HCT116 (cell line): ENCODE measurements around the gene SMCO1. TPM values are rescaled to one million over a fixed set of nuclear protein-coding genes. Genes with fewer than 3 reads are reported as not detected.

Experiments
- ATAC-seq: fragments of 200-7000 bp; cut with Tn5 transposase; 2 replicates; pipeline ENCODE4 v1.9.1; 2020; ENCODE audit warnings: mild to moderate bottlenecking, moderate library complexity
- BruUV-seq: library from RNA; stranded (reverse); fragments of 400-500 nt; replicated peaks from 2 replicates; lab custom pipeline; 2021; lab: Mats Ljungman, UMichigan
- CTCF ChIA-PET: fragments of 300-600 bp; sonication (Branson Sonifier 250); formaldehyde crosslinking; loops from one replicate; lab custom pipeline; 2021; ENCODE audit warnings: antibody characterized with exemption; lab: Charles Lee
- POLR2A ChIA-PET: fragments of 300-600, 350-600 bp; sonication (Branson Sonifier 250); formaldehyde crosslinking; loops from one replicate; lab custom pipeline; 2021; ENCODE audit warnings: antibody characterized with exemption; lab: Charles Lee
- RAD21 ChIA-PET, 2 experiments: fragments of 300-600 bp; sonication (Branson Sonifier 250); formaldehyde crosslinking; loops; one replicate each; lab custom pipeline; 2023; ENCODE audit warnings: low total read pairs in 2 of 2; ENCODE audit not compliant: uncharacterized antibody in 2 of 2, unreplicated experiment in 2 of 2, low non-redundant PET in 1 of 2; lab: Charles Lee
- DNase-seq: peaks from one replicate; pipeline ENCODE4 v3.0.0-alpha.2; 2010; ENCODE audit warnings: low read depth, low spot score
- H2AFZ ChIP-seq: fragments of 200-600 bp; shearing (Covaris generic), sonication (generic); 2 replicates; pipeline ENCODE4 v1.6.1; 2017; ENCODE audit warnings: low read depth, mixed run types, mixed read lengths, antibody characterized with exemption, low read length; ENCODE audit not compliant: poor library complexity, severe bottlenecking
- H3K27ac ChIP-seq: 2 replicates; pipeline ENCODE4 v1.5.1; 2012; ENCODE audit warnings: low read depth, low read length
- H3K27me3 ChIP-seq: fragments of 200-600 bp; sonication (generic); 2 replicates; pipeline ENCODE4 v1.6.1; 2016; ENCODE audit warnings: mixed run types, low read length, mixed read lengths; ENCODE audit not compliant: insufficient read depth
- H3K36me3 ChIP-seq, 2 experiments: fragments of 200-500 bp in 1 of 2; fragments of 200-600 bp in 1 of 2; sonication (Bioruptor generic) in 1 of 2; sonication (generic) in 1 of 2; 2 replicates each; pipeline versions ENCODE4 v1.5.1 to v1.6.1; 2014 to 2016; ENCODE audit warnings: low read length in 2 of 2, inconsistent platforms in 1 of 2, mixed read lengths in 1 of 2, mixed run types in 1 of 2; ENCODE audit not compliant: insufficient read depth in 2 of 2, control insufficient read depth in 1 of 2
- H3K4me1 ChIP-seq, 2 experiments: fragments of 200-600 bp in 1 of 2; sonication (generic) in 1 of 2; 2 replicates each; pipeline versions ENCODE4 v1.5.1 to v1.6.1; 2012 to 2017; ENCODE audit warnings: low read length in 2 of 2, inconsistent platforms in 1 of 2, mild to moderate bottlenecking in 1 of 2, mixed read lengths in 1 of 2, mixed run types in 1 of 2, moderate library complexity in 1 of 2; ENCODE audit not compliant: insufficient read depth in 2 of 2, control insufficient read depth in 1 of 2
- H3K4me2 ChIP-seq: fragments of 200-600 bp; sonication (generic); 2 replicates; pipeline ENCODE4 v1.6.1; 2017; ENCODE audit warnings: mixed run types, low read length, mixed read lengths
- H3K4me3 ChIP-seq, 2 experiments: fragments of 200-600 bp in 1 of 2; sonication (generic) in 1 of 2; replicated peaks in 1 of 2; 2 replicates each; pipeline ENCODE4 v1.5.1; 2011 to 2016; ENCODE audit warnings: low read length in 2 of 2, control low read depth in 1 of 2, low read depth in 1 of 2, mild to moderate bottlenecking in 1 of 2, mixed read lengths in 1 of 2, mixed run types in 1 of 2
- H3K79me2 ChIP-seq: fragments of 200-600 bp; sonication (generic); 2 replicates; pipeline ENCODE4 v1.6.1; 2017; ENCODE audit warnings: mild to moderate bottlenecking, mixed run types, low read length, moderate library complexity, mixed read lengths; ENCODE audit not compliant: insufficient read depth
- H3K9ac ChIP-seq: fragments of 200-600 bp; sonication (generic); 2 replicates; pipeline ENCODE4 v1.6.1; 2016; ENCODE audit warnings: low read length, mixed read lengths
- H3K9me2 ChIP-seq: fragments of 200-600 bp; sonication (generic), shearing (Covaris generic); 2 replicates; pipeline ENCODE4 v1.6.1; 2017; ENCODE audit warnings: mixed run types, mild to moderate bottlenecking, moderate library complexity; ENCODE audit not compliant: insufficient read depth
- H3K9me3 ChIP-seq, 2 experiments: fragments of 200-500 bp in 1 of 2; fragments of 200-600 bp in 1 of 2; sonication (Bioruptor generic) in 1 of 2; sonication (generic) in 1 of 2; 2 replicates each; pipeline ENCODE4 v1.6.1; 2014 to 2017; ENCODE audit warnings: low read length in 2 of 2, mixed read lengths in 2 of 2, inconsistent platforms in 1 of 2, low read depth in 1 of 2, mild to moderate bottlenecking in 1 of 2, mixed run types in 1 of 2, moderate library complexity in 1 of 2; ENCODE audit not compliant: control insufficient read depth in 1 of 2, insufficient read depth in 1 of 2
- H4K20me1 ChIP-seq: fragments of 200-600 bp; sonication (generic), shearing (Covaris generic); 2 replicates; pipeline ENCODE4 v1.6.1; 2017; ENCODE audit warnings: mixed run types, mild to moderate bottlenecking, moderate library complexity; ENCODE audit not compliant: insufficient read depth
- CEBPB ChIP-seq: IDR thresholded peaks from 2 replicates; pipeline ENCODE4 v1.6.1; 2012; ENCODE audit warnings: low read depth
- EGR1 ChIP-seq: IDR thresholded peaks from 2 replicates; pipeline ENCODE4 v1.6.1; 2012; ENCODE audit warnings: low read depth
- ELF1 ChIP-seq: IDR thresholded peaks from 2 replicates; pipeline ENCODE4 v1.6.1; 2012; ENCODE audit warnings: low read depth, borderline replicate concordance
- EZH2 ChIP-seq: fragments of 200-600 bp; sonication (generic); IDR thresholded peaks from 2 replicates; pipeline ENCODE4 v1.6.1; 2017; ENCODE audit warnings: antibody characterized with exemption, mixed run types
- EZH2phosphoT487 ChIP-seq: fragments of 200-600 bp; IDR thresholded peaks from 2 replicates; pipeline ENCODE4 v1.6.1; 2018; ENCODE audit warnings: antibody characterized with exemption, borderline replicate concordance
- ZNF274 ChIP-seq: fragments of 200-500 bp; sonication (Bioruptor generic); IDR thresholded peaks from 2 replicates; pipeline ENCODE4 v1.6.1; 2014; ENCODE audit warnings: mild to moderate bottlenecking, low read depth, low read length, inconsistent platforms
- intact Hi-C: fragments of 100-400 bp; cut with micrococcal nuclease; formaldehyde crosslinking; loops from 2 replicates; pipeline ENCODE4 v1.10.0; 2022
- total RNA-seq: library from RNA; stranded (reverse); gene quantifications from one replicate; pipeline ENCODE4 v1.2.1, GENCODE V29; 2021; ENCODE audit not compliant: unreplicated experiment
- TF ChIP-seq, protein P1 (sequence below): IDR thresholded peaks from 2 replicates; pipeline ENCODE4 v1.6.1; 2011; ENCODE audit warnings: mild to moderate bottlenecking, low read length, moderate library complexity; ENCODE audit not compliant: insufficient replicate concordance; ENCODE audit errors: extremely low read depth

The SMCO1 gene
- total RNA-seq, 1 experiment from 2014 or later: not detected

DNA sequence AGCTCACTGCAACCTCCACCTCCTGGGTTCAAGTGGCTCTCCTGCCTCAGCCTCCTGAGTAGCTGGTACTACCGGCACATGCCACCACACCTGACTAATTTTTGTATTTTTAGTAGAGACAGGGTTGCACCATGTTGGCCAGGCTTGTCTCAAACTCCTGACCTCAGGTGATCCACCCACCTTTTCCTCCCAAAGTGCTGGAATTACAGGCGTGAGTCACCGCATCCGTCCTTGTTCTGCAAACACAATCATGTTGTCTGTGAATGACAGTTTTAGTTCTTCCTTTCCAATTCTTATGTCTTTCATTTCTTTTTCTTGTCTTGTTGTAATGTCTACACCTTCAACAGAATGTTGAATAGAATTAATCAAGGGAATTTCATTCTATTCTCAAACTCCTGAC lies 16.3 kb upstream of the SMCO1 start:
- POLR2A ChIA-PET: no interaction called here
- no peak overlapping the region for H3K9ac ChIP-seq
- H3K4me3 ChIP-seq: no peak overlapping the region
- peaks cover 5 to 27% of the 10 kb centered on the region in 2 experiments; a peak in 3 of 4 replicates for H3K4me1 ChIP-seq
- intact Hi-C loops: no loop called here
- TF ChIP-seq ELF1 (no peak), EGR1 (peak; percentile 65), ZNF274 (no peak), CEBPB (0 out of 2 replicates have a peak, but pooled peaks have one; percentile 14), EZH2 (no peak), EZH2phosphoT487 (no peak)
- TF ChIP-seq, protein P1, sequence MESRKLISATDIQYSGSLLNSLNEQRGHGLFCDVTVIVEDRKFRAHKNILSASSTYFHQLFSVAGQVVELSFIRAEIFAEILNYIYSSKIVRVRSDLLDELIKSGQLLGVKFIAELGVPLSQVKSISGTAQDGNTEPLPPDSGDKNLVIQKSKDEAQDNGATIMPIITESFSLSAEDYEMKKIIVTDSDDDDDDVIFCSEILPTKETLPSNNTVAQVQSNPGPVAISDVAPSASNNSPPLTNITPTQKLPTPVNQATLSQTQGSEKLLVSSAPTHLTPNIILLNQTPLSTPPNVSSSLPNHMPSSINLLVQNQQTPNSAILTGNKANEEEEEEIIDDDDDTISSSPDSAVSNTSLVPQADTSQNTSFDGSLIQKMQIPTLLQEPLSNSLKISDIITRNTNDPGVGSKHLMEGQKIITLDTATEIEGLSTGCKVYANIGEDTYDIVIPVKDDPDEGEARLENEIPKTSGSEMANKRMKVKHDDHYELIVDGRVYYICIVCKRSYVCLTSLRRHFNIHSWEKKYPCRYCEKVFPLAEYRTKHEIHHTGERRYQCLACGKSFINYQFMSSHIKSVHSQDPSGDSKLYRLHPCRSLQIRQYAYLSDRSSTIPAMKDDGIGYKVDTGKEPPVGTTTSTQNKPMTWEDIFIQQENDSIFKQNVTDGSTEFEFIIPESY: no peak
- TF ChIP-seq, all 23 proteins: peak for 2
- no peaks in the 10 kb centered on the region for H3K79me2 ChIP-seq
- 0 out of 2 replicates have a peak overlapping the region, but pooled peaks have one; percentile 9 for H3K4me2 ChIP-seq
- RAD21 ChIA-PET: no interaction called here
- no peak for DNase-seq
- no peaks in the 10 kb centered on the region for H3K27me3 ChIP-seq
- no peak overlapping the region for H2AFZ ChIP-seq
- no peaks in the 10 kb centered on the region for H3K36me3 ChIP-seq
- H3K27ac ChIP-seq: no peak overlapping the region
- no peaks in the 10 kb centered on the region for H4K20me1 ChIP-seq
- BruUV-seq: no TSS peak
- ATAC-seq: no peak
- H3K9me3 ChIP-seq: no peaks in the 10 kb centered on the region
- H3K9me2 ChIP-seq: no peaks in the 10 kb centered on the region
- CTCF ChIA-PET: no interaction called here
